NCI-H82 (cell line): Measurements from ENCODE around the gene SIRT5.
A peak's percentile ranks its signal among the peaks of the same experiment; 100 is the strongest.

Experiments used
- DNase-seq: peaks from one replicate; lab custom pipeline; 2025; lab: John Stamatoyannopoulos, UW

The SIRT5 gene

GRCh38 chr6:13574571-13575376 lies at the start of gene SIRT5:
Gene SIRT5 (plus strand): TSS chr6:13574601. CDS start chr6:13584111, 9,510 bp downstream.
- DNase-seq: peak; percentile 94

- DNase-seq: peak; percentile 54
These were observed 49.4 kb upstream of the SIRT5 start for GRCh38 chr6:13524801-13525508.

DNA sequence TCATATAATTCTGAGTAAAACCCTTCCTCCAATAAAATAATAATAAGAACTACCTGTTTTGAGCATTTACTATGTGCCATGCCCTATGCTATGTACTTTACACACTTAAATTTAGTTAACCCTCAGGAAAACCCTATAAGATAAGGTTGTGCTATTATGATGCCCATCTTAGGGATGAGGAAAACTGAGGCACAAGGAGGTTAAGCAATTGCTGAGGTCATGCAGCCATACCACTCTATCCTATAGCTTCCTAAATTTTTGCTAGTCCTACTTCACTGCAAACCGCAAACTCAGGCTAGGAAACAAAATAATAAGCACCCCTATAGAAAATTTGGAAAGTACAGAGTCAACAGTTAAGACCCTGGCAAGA lies 48.1 kb upstream of the SIRT5 start:
- no peak for DNase-seq

- peak; percentile 88 for DNase-seq
These were observed 47.4 kb upstream of the SIRT5 start for GRCh38 chr6:13526727-13527670.

GRCh38 chr6:13527671-13528056 lies 46.7 kb upstream of the SIRT5 start:
- no peak for DNase-seq

GRCh38 chr6:13528232-13528631 lies 46.2 kb upstream of the SIRT5 start:
- no peak for DNase-seq

DNA sequence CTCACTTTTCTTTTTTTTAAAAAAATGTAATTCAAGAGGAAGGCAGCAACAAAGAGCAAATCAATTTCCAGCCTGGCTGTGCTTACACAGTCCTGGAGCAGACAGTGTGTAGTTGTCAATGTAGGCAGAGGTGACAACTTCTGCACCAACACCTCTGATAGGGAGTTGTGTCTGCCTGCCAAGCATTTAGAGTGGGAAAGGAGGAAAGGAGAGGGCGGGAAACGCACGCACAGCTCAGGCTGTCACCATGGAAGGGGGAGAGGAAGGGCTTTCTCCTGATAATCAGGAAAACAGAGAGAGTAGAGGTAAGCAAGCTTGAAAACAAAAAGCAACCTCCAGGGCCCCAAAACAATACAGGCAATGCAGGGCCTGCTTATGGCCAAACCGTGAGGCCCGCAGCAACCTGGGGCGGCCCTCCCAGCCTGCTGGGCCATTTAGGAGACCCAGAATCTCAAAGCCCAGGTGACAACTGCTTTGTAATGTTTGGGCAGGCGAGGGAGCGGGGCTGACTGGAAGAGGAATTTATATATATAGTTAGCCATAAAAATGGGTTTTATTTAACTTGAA lies 45.5 kb upstream of the SIRT5 start:
- no peak for DNase-seq

DNA sequence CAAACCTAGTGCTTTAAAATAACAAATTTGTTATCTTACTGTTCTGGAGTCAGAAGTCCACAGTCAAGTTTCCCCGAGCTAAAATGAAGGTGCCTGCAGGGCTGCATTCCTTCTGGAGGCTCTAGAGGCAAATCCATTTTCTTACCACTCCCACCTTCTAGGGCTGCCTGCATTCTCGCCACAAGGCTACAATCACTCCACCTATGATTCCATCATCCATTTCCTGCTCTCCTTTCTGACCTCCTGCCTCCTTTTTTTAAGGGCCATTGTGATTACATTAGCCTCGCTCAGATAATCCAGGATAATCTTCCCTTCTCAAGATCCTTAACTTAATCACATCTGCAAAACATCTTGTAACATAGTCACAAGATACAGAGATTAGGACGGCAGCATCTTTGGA lies 42.4 kb upstream of the SIRT5 start:
- peak; percentile 98 for DNase-seq

DNA sequence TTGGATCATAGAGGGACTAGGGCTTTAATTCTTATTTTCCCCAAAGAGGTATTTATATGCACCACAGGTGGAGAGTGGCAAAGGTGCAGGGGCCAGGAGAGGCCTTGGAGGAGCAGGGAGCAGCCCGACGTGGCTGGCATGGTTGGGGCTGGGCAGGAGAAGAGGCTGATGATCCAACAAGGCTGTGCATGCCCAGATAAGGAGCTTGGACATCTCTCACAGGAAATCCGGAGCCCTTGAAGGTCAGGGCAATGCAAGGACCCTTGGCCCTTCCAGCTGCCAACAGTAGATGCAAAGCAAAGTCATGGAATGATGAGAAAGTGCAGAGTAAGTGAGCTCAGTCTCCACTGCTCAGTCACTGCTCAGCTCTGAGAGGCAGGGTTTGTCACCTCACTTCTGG lies 39.9 kb upstream of the SIRT5 start:
- DNase-seq: no peak

DNA sequence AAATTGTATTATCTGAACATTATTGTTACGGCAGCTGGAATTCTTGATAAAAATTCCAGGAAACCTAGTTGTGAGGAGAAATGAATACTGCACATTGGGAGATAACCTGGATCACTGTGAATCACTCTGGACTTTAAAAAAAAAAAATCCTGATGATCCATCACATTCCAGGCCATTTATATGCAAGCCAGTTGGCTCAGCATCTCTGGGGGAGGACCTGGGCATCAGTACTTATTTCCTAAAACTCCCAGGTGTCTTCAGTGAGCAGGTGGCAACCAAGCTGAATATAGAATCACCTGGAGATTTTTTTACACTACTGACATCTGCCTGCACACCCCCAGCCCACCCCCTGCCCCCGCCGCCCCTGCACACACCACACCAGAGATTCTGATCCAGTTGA lies 39.1 kb upstream of the SIRT5 start:
- no peak for DNase-seq

GRCh38 chr6:13536796-13537526 lies 37.4 kb upstream of the SIRT5 start:
- DNase-seq: no peak

- DNase-seq: no peak
These were observed 36.9 kb upstream of the SIRT5 start for GRCh38 chr6:13537527-13537897.

- peak; percentile 47 for DNase-seq
These were observed 36.3 kb upstream of the SIRT5 start for GRCh38 chr6:13538084-13538483.

DNA sequence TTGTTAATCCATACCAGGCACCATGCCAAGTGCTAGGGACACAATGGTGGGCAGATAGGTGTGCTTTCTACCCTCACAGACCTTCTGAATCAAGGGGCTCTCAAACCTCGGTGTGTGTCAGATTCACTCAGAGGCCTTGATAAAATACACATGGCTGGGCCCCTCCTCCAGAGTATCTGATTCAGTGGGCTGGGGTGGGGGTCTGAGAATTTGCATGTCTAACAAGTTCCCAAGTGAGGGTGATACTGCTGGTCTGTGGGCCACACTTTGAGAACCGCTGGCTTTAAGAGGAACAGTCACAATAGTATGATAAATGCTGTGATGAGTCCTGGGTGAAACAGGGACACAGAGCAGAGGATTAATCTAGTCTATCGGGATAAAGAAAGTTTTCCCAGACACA lies 35.8 kb upstream of the SIRT5 start:
- peak; percentile 31 for DNase-seq

DNA sequence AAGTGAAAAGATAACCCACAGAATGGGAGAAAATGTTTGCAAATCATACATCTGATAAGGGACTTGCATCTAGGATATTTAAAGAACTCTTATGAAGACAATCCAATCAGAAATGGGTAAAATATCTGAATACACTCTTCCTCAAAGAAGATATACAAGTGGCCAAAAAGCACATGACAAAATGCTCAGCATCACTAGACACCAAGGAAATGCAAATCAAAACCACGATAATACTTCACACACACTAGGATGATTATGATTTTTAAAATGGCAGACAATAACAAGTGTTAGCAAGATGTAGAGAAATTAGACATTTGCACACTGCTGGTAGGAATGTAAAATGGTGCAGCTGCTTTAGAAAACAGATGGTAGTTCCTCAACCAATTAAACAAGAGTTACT lies 34.8 kb upstream of the SIRT5 start:
- DNase-seq: no peak

DNA sequence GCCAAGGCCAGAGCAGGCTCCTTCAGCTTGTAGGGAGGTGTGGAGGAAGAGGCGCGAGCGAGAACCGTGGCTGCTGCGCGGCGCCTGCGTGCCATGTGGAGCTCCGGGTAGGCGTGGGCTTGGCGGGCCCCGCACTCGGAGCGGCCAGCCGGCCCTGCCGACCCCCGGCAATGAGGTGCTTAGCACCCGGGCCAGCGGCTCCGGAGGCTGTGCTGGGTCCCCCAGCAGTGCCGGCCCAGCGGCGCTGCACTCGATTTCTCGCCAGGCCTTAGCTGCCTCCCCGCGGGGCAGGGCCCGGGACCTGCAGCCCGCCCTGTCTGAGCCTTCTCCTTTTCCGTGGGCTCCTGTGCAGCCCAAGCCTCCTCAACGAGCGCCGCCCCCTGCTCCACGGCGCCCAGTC lies 32.9 kb upstream of the SIRT5 start:
- DNase-seq: no peak

GRCh38 chr6:13544454-13545186 lies 29.8 kb upstream of the SIRT5 start:
- DNase-seq: no peak

DNA sequence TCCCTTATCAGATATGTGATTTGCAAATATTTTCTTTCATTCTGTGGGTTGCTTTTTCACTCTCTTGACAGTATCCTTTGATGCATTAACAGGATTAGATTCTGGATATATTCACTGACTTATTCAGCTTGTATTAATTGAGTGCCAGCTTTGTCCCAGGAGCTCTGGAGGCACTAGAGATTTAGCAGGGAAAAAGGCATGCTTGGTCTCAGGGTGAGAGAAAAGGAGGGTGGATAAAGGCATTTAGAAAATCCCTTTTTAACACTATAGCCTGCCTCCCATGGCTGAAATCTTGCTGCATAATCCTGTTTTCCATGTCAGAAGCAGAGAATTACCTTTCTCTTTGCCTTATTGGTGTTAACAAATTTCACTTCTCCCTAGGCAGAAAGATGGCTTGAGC lies 28.5 kb upstream of the SIRT5 start:
- peak; percentile 21 for DNase-seq

- no peak for DNase-seq
These were observed 25.7 kb upstream of the SIRT5 start for GRCh38 chr6:13548500-13549210.

DNA sequence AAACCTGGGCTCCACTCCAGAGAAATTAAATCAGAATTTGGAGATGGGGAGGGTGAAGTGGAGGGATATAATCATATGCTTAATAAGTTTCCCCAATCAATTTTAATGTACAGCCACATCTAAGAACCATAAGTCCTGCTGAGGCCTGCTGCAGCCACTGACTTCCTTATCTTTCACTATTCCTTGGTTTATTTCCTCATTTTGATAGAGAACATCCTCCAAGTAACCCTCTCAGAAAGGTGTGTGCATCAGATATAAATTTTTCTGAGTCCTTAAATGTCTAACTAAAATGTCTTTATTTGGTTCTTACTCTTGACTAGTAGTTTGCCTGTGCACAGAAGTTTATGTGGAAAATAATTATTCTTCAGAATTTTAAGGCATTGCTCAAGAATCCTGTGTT lies 23.7 kb upstream of the SIRT5 start:
- DNase-seq: no peak
